K562 (cell line): ENCODE data around the gene PTH1R.

Experiments
- ETV1 ChIP-seq: fragments of 450-650 bp; conservative IDR thresholded peaks from 2 replicates; pipeline ENCODE4 v1.6.1; 2016; ENCODE audit warnings: missing genetic modification characterization, control low read depth, low read depth, missing compliant biosample characterization
- EZH2 ChIP-seq: IDR thresholded peaks from 2 replicates; pipeline ENCODE4 v1.6.1; 2012; ENCODE audit warnings: low read depth, mild to moderate bottlenecking, inconsistent platforms, low read length, borderline replicate concordance
- FOXA3 ChIP-seq, 2 experiments: fragments of 450-650 bp in 1 of 2; sonication (generic) in 1 of 2; formaldehyde crosslinking; IDR thresholded peaks in 1 of 2; conservative IDR thresholded peaks in 1 of 2; 2 replicates each; pipeline versions ENCODE4 v1.4.0 to v1.8.0; 2020 to 2022; ENCODE audit warnings: mild to moderate bottlenecking in 2 of 2, missing genetic modification reagents in 1 of 2
- HNRNPH1 ChIP-seq: fragments of 200-400 bp; formaldehyde crosslinking; optimal IDR thresholded peaks from 2 replicates; pipeline ENCODE3; 2017; ENCODE audit warnings: low read depth, mild to moderate bottlenecking, low read length, moderate library complexity
- MCM3 ChIP-seq: fragments of 450-650 bp; IDR thresholded peaks from 2 replicates; pipeline ENCODE4 v1.6.1; 2016
- MYNN ChIP-seq, 2 experiments: sonication (generic); formaldehyde crosslinking in 1 of 2; IDR thresholded peaks; 2 replicates each; pipeline versions ENCODE4 v1.5.0 to v1.6.1; 2016 to 2020; ENCODE audit warnings: antibody characterized with exemption in 1 of 2, missing genetic modification reagents in 1 of 2
- NR2F6 ChIP-seq: fragments of 450-650 bp; formaldehyde crosslinking; IDR thresholded peaks from 2 replicates; pipeline ENCODE4 v1.4.0; 2020; ENCODE audit warnings: mild to moderate bottlenecking
- XRCC4 ChIP-seq: IDR thresholded peaks from one replicate; pipeline ENCODE4 v1.6.1; 2011; ENCODE audit not compliant: insufficient read depth, insufficient read length; ENCODE audit errors: extremely low read depth
- ZNF212 ChIP-seq: fragments of 450-650 bp; formaldehyde crosslinking; IDR thresholded peaks from 2 replicates; pipeline ENCODE4 v1.4.0; 2020; ENCODE audit warnings: mild to moderate bottlenecking
- ZNF274 ChIP-seq: IDR thresholded peaks from 2 replicates; pipeline ENCODE4 v1.6.1; 2011; ENCODE audit warnings: low read depth, mild to moderate bottlenecking, low read length, moderate library complexity, borderline replicate concordance
- TF ChIP-seq, protein P1 (sequence below): sonication (generic); formaldehyde crosslinking; IDR thresholded peaks from 2 replicates; pipeline ENCODE4 v1.5.0; 2020; ENCODE audit warnings: missing genetic modification reagents
- TF ChIP-seq, protein P2 (sequence below), 3 experiments: IDR thresholded peaks in 2 of 3; conservative IDR thresholded peaks in 1 of 3; 2 replicates each; pipeline ENCODE4 v1.5.1; 2011 to 2012; ENCODE audit warnings: low read length in 3 of 3, mild to moderate bottlenecking in 3 of 3, control low read depth in 2 of 3, improper control_type of control experiment in 1 of 3, inconsistent platforms in 1 of 3, low read depth in 1 of 3, mixed read lengths in 1 of 3, moderate library complexity in 1 of 3; ENCODE audit not compliant: insufficient read depth in 2 of 3
- TF ChIP-seq, protein P3 (sequence below): sonication (generic); formaldehyde crosslinking; IDR thresholded peaks from 2 replicates; pipeline ENCODE4 v1.8.0; 2022; ENCODE audit warnings: missing genetic modification reagents, mild to moderate bottlenecking, borderline replicate concordance
- TF ChIP-seq, protein P4 (sequence below): fragments of 250-450 bp; sonication (Bioruptor Pico); IDR thresholded peaks from 2 replicates; pipeline ENCODE4 v1.5.0; 2020; ENCODE audit warnings: mild to moderate bottlenecking

DNA sequence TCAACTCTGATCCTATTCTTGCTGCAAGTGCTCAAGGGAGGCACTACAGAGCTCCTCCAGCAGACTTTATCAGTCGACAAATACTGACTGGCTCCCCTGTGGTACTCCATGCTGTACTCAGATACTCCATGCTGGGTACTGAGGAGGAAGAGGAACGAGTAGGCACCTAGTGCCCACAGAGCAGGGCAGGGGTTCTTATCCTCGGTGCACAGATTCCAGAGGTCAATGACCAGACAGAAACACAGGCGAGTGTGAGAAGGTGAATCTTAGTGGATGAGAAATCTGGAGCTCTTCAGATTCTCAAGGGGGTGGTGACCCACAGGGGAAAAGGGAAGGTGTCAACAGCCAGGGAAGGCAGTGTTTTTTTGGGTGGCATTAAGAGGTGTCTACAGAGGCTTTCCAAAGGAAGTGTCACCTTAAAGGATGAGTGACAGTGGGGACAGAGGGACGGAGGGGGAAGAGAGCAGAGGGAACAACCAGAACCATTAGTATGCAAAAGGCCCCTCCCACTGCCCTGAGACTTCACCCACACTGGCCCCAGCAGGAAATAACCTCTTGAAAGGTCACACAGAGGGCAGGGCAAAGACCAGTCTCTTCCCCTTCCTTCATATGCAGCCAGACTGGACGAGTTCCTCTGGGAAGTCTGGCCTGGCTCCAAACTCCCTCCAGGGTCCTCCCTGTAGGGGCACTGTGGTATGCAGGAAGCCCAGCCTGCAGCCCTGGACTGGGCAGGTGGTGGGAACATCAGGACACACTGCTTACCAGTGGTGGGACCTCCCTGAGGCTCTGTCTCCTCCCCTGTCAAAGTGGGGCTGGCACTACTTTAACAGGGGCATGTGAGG, 71.5 kb downstream of the PTH1R start:
- TF ChIP-seq ZNF274, result no peak
- no peak for TF ChIP-seq ZNF212 (CRISPR knock-in tag)
- TF ChIP-seq, protein P1, sequence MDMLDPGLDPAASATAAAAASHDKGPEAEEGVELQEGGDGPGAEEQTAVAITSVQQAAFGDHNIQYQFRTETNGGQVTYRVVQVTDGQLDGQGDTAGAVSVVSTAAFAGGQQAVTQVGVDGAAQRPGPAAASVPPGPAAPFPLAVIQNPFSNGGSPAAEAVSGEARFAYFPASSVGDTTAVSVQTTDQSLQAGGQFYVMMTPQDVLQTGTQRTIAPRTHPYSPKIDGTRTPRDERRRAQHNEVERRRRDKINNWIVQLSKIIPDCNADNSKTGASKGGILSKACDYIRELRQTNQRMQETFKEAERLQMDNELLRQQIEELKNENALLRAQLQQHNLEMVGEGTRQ, result no peak
- peak; percentile 54; the same call in 1 of the 2 replicates for TF ChIP-seq ETV1
- TF ChIP-seq, protein P2, sequence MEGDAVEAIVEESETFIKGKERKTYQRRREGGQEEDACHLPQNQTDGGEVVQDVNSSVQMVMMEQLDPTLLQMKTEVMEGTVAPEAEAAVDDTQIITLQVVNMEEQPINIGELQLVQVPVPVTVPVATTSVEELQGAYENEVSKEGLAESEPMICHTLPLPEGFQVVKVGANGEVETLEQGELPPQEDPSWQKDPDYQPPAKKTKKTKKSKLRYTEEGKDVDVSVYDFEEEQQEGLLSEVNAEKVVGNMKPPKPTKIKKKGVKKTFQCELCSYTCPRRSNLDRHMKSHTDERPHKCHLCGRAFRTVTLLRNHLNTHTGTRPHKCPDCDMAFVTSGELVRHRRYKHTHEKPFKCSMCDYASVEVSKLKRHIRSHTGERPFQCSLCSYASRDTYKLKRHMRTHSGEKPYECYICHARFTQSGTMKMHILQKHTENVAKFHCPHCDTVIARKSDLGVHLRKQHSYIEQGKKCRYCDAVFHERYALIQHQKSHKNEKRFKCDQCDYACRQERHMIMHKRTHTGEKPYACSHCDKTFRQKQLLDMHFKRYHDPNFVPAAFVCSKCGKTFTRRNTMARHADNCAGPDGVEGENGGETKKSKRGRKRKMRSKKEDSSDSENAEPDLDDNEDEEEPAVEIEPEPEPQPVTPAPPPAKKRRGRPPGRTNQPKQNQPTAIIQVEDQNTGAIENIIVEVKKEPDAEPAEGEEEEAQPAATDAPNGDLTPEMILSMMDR (IDR thresholded peaks at IDR 0.05 in 2 of 3, conservative IDR thresholded peaks at IDR 0.05 in 1 of 3; ENCODE audit: insufficient read depth in 2 of 3, low read depth in 1 of 3, low read length in 3 of 3), result peak in 1 of 3 experiments; percentile 24; a peak in 1 of 6 replicates
- no peak for TF ChIP-seq HNRNPH1
- TF ChIP-seq, protein P3, sequence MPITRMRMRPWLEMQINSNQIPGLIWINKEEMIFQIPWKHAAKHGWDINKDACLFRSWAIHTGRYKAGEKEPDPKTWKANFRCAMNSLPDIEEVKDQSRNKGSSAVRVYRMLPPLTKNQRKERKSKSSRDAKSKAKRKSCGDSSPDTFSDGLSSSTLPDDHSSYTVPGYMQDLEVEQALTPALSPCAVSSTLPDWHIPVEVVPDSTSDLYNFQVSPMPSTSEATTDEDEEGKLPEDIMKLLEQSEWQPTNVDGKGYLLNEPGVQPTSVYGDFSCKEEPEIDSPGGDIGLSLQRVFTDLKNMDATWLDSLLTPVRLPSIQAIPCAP, result no peak
- no peak for TF ChIP-seq FOXA3 (CRISPR knock-in tag; conservative IDR thresholded peaks at IDR 0.05 in 1 of 2, IDR thresholded peaks at IDR 0.05 in 1 of 2)
- no peak for TF ChIP-seq EZH2
- TF ChIP-seq XRCC4, result no peak
- no peak for TF ChIP-seq NR2F6
- TF ChIP-seq MYNN (IDR thresholded peaks at IDR 0.05), result no peak
- no peak for TF ChIP-seq MYNN (CRISPR knock-in tag; IDR thresholded peaks at IDR 0.05)
- TF ChIP-seq MCM3, result no peak
- TF ChIP-seq, protein P4, sequence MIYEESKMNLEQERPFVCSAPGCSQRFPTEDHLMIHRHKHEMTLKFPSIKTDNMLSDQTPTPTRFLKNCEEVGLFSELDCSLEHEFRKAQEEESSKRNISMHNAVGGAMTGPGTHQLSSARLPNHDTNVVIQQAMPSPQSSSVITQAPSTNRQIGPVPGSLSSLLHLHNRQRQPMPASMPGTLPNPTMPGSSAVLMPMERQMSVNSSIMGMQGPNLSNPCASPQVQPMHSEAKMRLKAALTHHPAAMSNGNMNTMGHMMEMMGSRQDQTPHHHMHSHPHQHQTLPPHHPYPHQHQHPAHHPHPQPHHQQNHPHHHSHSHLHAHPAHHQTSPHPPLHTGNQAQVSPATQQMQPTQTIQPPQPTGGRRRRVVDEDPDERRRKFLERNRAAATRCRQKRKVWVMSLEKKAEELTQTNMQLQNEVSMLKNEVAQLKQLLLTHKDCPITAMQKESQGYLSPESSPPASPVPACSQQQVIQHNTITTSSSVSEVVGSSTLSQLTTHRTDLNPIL (CRISPR knock-in tag), result no peak
